ENCODE results near the gene FEV.
A peak's percentile ranks its signal among the peaks of the same experiment; 100 is the strongest.

GRCh38 chr2:218979846-218980734, 4.9 kb downstream of the FEV start:
- peak; percentile 73 to 78 for TF ChIP-seq CTCF (conservative IDR thresholded peaks at IDR 0.05 in 1 of 2, IDR thresholded peaks at IDR 0.05 in 1 of 2; ENCODE audit: low read depth in 1 of 2, low read length in 2 of 2)
- no peak for TF ChIP-seq EZH2 (IDR thresholded peaks at IDR 0.05; ENCODE audit: low read length, missing control alignments)
